K562 (cell line): ENCODE measurements around the gene TDO2. TPM values are rescaled to one million over a fixed set of nuclear protein-coding genes. Genes with fewer than 3 reads are reported as not detected.

ENCODE experiments used
- ATAC-seq: fragments of 200-7000 bp; cut with Tn5 transposase; 3 replicates; pipeline ENCODE4 v1.9.1; 2020; ENCODE audit warnings: moderate library complexity
- BruUV-seq: library from RNA; stranded (reverse); fragments of 400-500 nt; replicated peaks from 2 replicates; lab custom pipeline; 2021; lab: Mats Ljungman, UMichigan
- CTCF ChIA-PET: fragments of 300-600 bp; formaldehyde crosslinking; extraction: SDS; loops from one replicate; lab custom pipeline; 2021; ENCODE audit warnings: low intra/inter-chr PET ratio; lab: Yijun Ruan, JAX
- POLR2A ChIA-PET: fragments of 300-600, 350-650 bp; sonication (Branson Sonifier 250); formaldehyde crosslinking; extraction: SDS; loops from one replicate; lab custom pipeline; 2021; ENCODE audit warnings: antibody characterized with exemption, inconsistent platforms; lab: Yijun Ruan, JAX
- DNase-seq, 4 experiments: peaks; one replicate each; pipeline versions ENCODE4 v3.0.0 to v3.0.0-alpha.2; 2011 to 2018; ENCODE audit warnings: low spot score in 3 of 4, mixed read lengths in 3 of 4; ENCODE audit errors: extremely low read depth in 1 of 4
- FAIRE-seq: peaks from 2 replicates; lab custom pipeline; 2011; peaks lifted over from hg19 to GRCh38; lab: Jason Lieb, UNC
- H2AFZ ChIP-seq: 2 replicates; pipeline ENCODE4 v1.6.0; 2011; ENCODE audit warnings: low read depth, low read length, control low read depth, inconsistent platforms
- H3K27ac ChIP-seq: fragments of 200-600 bp; 3 replicates; pipeline ENCODE4 v1.8.0; 2011; ENCODE audit warnings: low read depth, mild to moderate bottlenecking, control low read depth, inconsistent platforms, low read length, moderate library complexity, mixed read lengths; ENCODE audit errors: extremely low read depth
- H3K27me3 ChIP-seq, 2 experiments: fragments of 300-600 bp in 1 of 2; 2 replicates in 1 of 2; 3 replicates in 1 of 2; pipeline versions ENCODE4 v1.6.0 to v1.8.0; 2011; ENCODE audit warnings: inconsistent platforms in 2 of 2, low read length in 2 of 2, mild to moderate bottlenecking in 1 of 2, mixed read lengths in 1 of 2, moderate library complexity in 1 of 2; ENCODE audit not compliant: control insufficient read depth in 2 of 2, insufficient read depth in 2 of 2
- H3K36me3 ChIP-seq: fragments of 300-600 bp; 3 replicates; pipeline ENCODE4 v1.8.0; 2011; ENCODE audit warnings: mild to moderate bottlenecking, low read length, inconsistent platforms; ENCODE audit not compliant: control insufficient read depth, insufficient read depth
- H3K4me1 ChIP-seq, 2 experiments: fragments of 200-600 bp in 1 of 2; replicated peaks in 1 of 2; 2 replicates in 1 of 2; 3 replicates in 1 of 2; pipeline versions ENCODE4 v1.5.1 to v1.8.0; 2011; ENCODE audit warnings: inconsistent platforms in 2 of 2, low read length in 2 of 2, mild to moderate bottlenecking in 1 of 2, mixed read lengths in 1 of 2, moderate library complexity in 1 of 2; ENCODE audit not compliant: control insufficient read depth in 2 of 2, insufficient read depth in 2 of 2
- H3K4me2 ChIP-seq: 2 replicates; pipeline ENCODE4 v1.6.1; 2011; ENCODE audit warnings: low read length, control low read depth, inconsistent platforms, mixed read lengths; ENCODE audit not compliant: insufficient read depth
- H3K4me3 ChIP-seq: fragments of 200-600 bp; sonication (generic), shearing (Covaris generic); 2 replicates; pipeline ENCODE4 v1.5.1; 2016; ENCODE audit warnings: control low read depth, inconsistent platforms
- H3K79me2 ChIP-seq: fragments of 200-600 bp; 3 replicates; pipeline ENCODE4 v1.8.0; 2011; ENCODE audit warnings: low read length, inconsistent platforms; ENCODE audit not compliant: control insufficient read depth, insufficient read depth
- H3K9ac ChIP-seq, 2 experiments: 2 replicates each; pipeline versions ENCODE4 v1.6.0 to v1.6.1; 2011; ENCODE audit warnings: low read depth in 2 of 2, low read length in 2 of 2, control low read depth in 1 of 2, inconsistent platforms in 1 of 2, mild to moderate bottlenecking in 1 of 2, mixed read lengths in 1 of 2; ENCODE audit not compliant: insufficient read depth in 1 of 2
- H3K9me1 ChIP-seq: one replicate; pipeline ENCODE4 v1.6.0; 2011; ENCODE audit warnings: inconsistent platforms, mild to moderate bottlenecking, low read length, moderate library complexity; ENCODE audit not compliant: control insufficient read depth, insufficient read depth
- H3K9me3 ChIP-seq: replicated peaks from 2 replicates; pipeline ENCODE4 v1.5.1; 2011; ENCODE audit warnings: low read depth, low read length, inconsistent platforms; ENCODE audit not compliant: control insufficient read depth, insufficient read depth
- H4K20me1 ChIP-seq: replicated peaks from 2 replicates; pipeline ENCODE4 v1.6.1; 2011; ENCODE audit warnings: low read length, inconsistent platforms, mixed read lengths; ENCODE audit not compliant: control insufficient read depth, insufficient read depth
- BCL6 ChIP-seq: fragments of 250-450 bp; sonication (Bioruptor Pico); IDR thresholded peaks from 2 replicates; pipeline ENCODE4 v1.4.0; 2020
- DACH1 ChIP-seq: fragments of 450-650 bp; IDR thresholded peaks from 2 replicates; pipeline ENCODE4 v1.6.1; 2018; ENCODE audit not compliant: partially characterized antibody
- GABPB2 ChIP-seq: fragments of 250-450 bp; sonication (Bioruptor Pico); conservative IDR thresholded peaks from 2 replicates; pipeline ENCODE4 v1.5.1; 2021; ENCODE audit warnings: mild to moderate bottlenecking
- NELFE ChIP-seq: IDR thresholded peaks from 2 replicates; pipeline ENCODE4 v1.6.1; 2011; ENCODE audit warnings: mild to moderate bottlenecking; ENCODE audit not compliant: insufficient read depth, insufficient read length
- NRF1 ChIP-seq, 2 experiments: fragments of 450-650 bp; IDR thresholded peaks in 1 of 2; conservative IDR thresholded peaks in 1 of 2; 2 replicates each; pipeline ENCODE4 v1.6.1; 2014; ENCODE audit warnings: mild to moderate bottlenecking in 2 of 2
- SLC30A9 ChIP-seq: fragments of 250-450 bp; sonication (Bioruptor Pico); IDR thresholded peaks from 2 replicates; pipeline ENCODE4 v1.8.0; 2022; ENCODE audit warnings: mild to moderate bottlenecking, moderate library complexity
- ZNF224 ChIP-seq: sonication (generic); formaldehyde crosslinking; IDR thresholded peaks from 2 replicates; pipeline ENCODE4 v1.8.0; 2022; ENCODE audit warnings: mild to moderate bottlenecking, missing genetic modification reagents
- ZNF316 ChIP-seq: fragments of 450-650 bp; IDR thresholded peaks from 2 replicates; pipeline ENCODE4 v1.6.1; 2016
- ZNF347 ChIP-seq: fragments of 450-650 bp; formaldehyde crosslinking; IDR thresholded peaks from 2 replicates; pipeline ENCODE4 v1.4.0; 2020; ENCODE audit warnings: low read depth, mild to moderate bottlenecking, moderate library complexity
- ZNF408 ChIP-seq: fragments of 250-450 bp; sonication (Bioruptor Pico); IDR thresholded peaks from 2 replicates; pipeline ENCODE4 v1.4.0; 2020; ENCODE audit warnings: low read depth, mild to moderate bottlenecking, moderate library complexity
- WGBS: fragments of 100-300 bp; shearing (Covaris generic); methylation state at CpG from one replicate; pipeline ENCODE4 v1.1.6; 2016; ENCODE audit warnings: low coverage, mixed read lengths; ENCODE audit not compliant: insufficient coverage; ENCODE audit errors: missing lambda C conversion rate; 5-methylcytosine and 5-hydroxymethylcytosine counted together
- in situ Hi-C: fragments of 300-500 bp; cut with MboI; formaldehyde crosslinking; loops from 4 replicates; pipeline ENCODE4 v1.15.0; 2018; ENCODE audit warnings: inconsistent platforms, mixed read lengths
- intact Hi-C: fragments of 100-400 bp; cut with micrococcal nuclease; formaldehyde crosslinking; loops from 2 replicates; pipeline ENCODE4 v1.14.2; 2022
- polyA plus RNA-seq, 8 experiments: library from polyadenylated mRNA; depleted of rRNA in 4 of 8; stranded (reverse) in 5 of 8; unstranded in 3 of 8; fragments of >200 nt; fragmentation: Nextera tagmentation in 2 of 8; fragmentation: Illumina TruSeq in 1 of 8; extraction: Ambion mirVana in 2 of 8; extraction: Trizol in 1 of 8; gene quantifications; 2 replicates each; pipeline versions ENCODE4 v1.2.1 to v1.2.3, GENCODE V29; 2011 to 2014; ENCODE audit warnings: inconsistent platforms in 1 of 8, missing spikeins in 1 of 8
- total RNA-seq, 7 experiments: library from RNA; depleted of rRNA in 6 of 7; stranded (reverse); fragments of >200 nt in 6 of 7; fragmentation: Illumina TruSeq in 2 of 7; extraction: Trizol in 2 of 7; gene quantifications; 2 replicates each; pipeline versions ENCODE4 v1.2.1 to v1.2.3, GENCODE V29; 2011 to 2021; ENCODE audit warnings: low replicate concordance in 1 of 7
- TF ChIP-seq, protein P1 (sequence below): fragments of 250-450 bp; sonication (Bioruptor Pico); IDR thresholded peaks from 2 replicates; pipeline ENCODE4 v1.5.0; 2021
- TF ChIP-seq, protein P2 (sequence below): fragments of 250-450 bp; sonication (Bioruptor Pico); IDR thresholded peaks from 2 replicates; pipeline ENCODE4 v1.4.0; 2020

The TDO2 gene
- total and polyA plus RNA-seq, 9 of the 15 experiments (the other 6 are each of a cell fraction or from before 2014, with no cell fraction given) = 0.09 to 0.65 (median 0.22) TPM; not detected in 2

DNA sequence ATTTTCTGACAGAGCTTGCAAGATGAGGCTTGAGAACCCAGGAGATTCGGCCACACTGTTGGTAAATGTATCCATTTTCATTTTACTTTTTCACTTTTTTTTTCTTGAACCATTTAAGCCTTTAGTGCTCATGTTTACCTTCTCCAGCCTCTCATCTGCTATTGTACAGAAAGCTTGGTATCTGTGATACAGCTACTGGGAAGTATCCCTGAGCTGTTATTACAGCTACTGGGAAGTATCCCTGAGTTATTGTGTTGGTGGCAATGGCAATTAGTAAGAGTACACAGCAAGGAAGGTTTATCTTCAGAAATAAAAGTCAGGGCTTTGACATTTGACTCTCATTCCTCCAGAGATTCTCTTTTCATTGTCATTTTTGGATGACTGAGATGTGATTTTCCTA is 38.3 kb downstream of the TDO2 start:
- WGBS = 0% methylated on average over 1 of the region's 1 CpG
- ATAC-seq (no peak), DNase-seq (no peak), FAIRE-seq (no peak)
- no peaks in the 10 kb centered on the region for H3K9me1 ChIP-seq
- H3K36me3 ChIP-seq = no peaks in the 10 kb centered on the region
- no peak overlapping the region for H3K9ac ChIP-seq
- H3K79me2 ChIP-seq = no peaks in the 10 kb centered on the region
- H3K4me2 ChIP-seq = no peak overlapping the region
- H3K27me3 ChIP-seq = no peaks in the 10 kb centered on the region
- ChIA-PET CTCF (no interaction called here), POLR2A (no interaction called here)
- no TSS peak for BruUV-seq
- H4K20me1 ChIP-seq = no peaks in the 10 kb centered on the region
- no peaks in the 10 kb centered on the region; the same call in 1 of the 2 replicates for H3K9me3 ChIP-seq
- no peak overlapping the region for H3K4me3 ChIP-seq
- no peak for TF ChIP-seq SLC30A9
- TF ChIP-seq, protein P1, sequence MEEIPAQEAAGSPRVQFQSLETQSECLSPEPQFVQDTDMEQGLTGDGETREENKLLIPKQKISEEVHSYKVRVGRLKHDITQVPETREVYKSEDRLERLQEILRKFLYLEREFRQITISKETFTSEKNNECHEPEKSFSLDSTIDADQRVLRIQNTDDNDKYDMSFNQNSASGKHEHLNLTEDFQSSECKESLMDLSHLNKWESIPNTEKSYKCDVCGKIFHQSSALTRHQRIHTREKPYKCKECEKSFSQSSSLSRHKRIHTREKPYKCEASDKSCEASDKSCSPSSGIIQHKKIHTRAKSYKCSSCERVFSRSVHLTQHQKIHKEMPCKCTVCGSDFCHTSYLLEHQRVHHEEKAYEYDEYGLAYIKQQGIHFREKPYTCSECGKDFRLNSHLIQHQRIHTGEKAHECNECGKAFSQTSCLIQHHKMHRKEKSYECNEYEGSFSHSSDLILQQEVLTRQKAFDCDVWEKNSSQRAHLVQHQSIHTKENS (CRISPR knock-in tag) = no peak
- no peak for TF ChIP-seq BCL6 (CRISPR knock-in tag)
- no peak for TF ChIP-seq ZNF408 (CRISPR knock-in tag)
- no peak for TF ChIP-seq ZNF316
- TF ChIP-seq NRF1 (conservative IDR thresholded peaks at IDR 0.05 in 1 of 2, IDR thresholded peaks at IDR 0.05 in 1 of 2) = no peak
- no peak for TF ChIP-seq ZNF224 (CRISPR knock-in tag)
- TF ChIP-seq ZNF347 (CRISPR knock-in tag) = no peak
- no peak for TF ChIP-seq GABPB2 (CRISPR knock-in tag)
- TF ChIP-seq, protein P2, sequence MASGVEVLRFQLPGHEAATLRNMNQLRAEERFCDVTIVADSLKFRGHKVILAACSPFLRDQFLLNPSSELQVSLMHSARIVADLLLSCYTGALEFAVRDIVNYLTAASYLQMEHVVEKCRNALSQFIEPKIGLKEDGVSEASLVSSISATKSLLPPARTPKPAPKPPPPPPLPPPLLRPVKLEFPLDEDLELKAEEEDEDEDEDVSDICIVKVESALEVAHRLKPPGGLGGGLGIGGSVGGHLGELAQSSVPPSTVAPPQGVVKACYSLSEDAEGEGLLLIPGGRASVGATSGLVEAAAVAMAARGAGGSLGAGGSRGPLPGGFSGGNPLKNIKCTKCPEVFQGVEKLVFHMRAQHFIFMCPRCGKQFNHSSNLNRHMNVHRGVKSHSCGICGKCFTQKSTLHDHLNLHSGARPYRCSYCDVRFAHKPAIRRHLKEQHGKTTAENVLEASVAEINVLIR (CRISPR knock-in tag) = no peak
- TF ChIP-seq DACH1 = no peak
- TF ChIP-seq NELFE = no peak
- H3K4me1 ChIP-seq = no peaks in the 10 kb centered on the region
- no peak overlapping the region for H2AFZ ChIP-seq
- in situ Hi-C loops (no loop called here), intact Hi-C loops (no loop called here)
- no peak overlapping the region for H3K27ac ChIP-seq
